NK-92 (cell line): Measurements from ENCODE around the gene RAB31.

Experiments used
- DNase-seq: peaks from one replicate; lab custom pipeline; 2025; ENCODE audit not compliant: unreplicated experiment; lab: John Stamatoyannopoulos, UW

The RAB31 gene

DNA sequence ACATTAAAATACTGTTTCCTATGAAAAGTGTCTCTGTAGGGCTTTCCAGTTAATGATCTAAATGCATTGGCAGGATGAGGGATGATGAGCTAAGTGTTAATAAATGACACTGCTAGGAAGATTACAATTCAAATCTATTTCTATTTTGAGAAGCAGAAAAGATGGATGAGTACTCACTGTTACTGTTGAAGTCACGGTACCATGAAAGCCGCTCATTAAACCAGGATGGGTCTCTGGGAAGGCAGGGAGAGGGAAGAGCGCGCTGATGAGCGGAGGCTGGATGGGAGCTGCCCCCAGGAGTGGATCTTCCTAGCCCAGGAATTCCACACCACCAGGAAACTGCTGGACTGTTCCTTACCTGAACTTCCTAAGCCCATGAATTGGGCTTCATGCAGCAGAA is 150.5 kb downstream of the RAB31 start:
- DNase-seq = no peak

- no peak for DNase-seq
These were observed 151.1 kb downstream of the RAB31 start for GRCh38 chr18:9859232-9859631.

GRCh38 chr18:9860682-9861081 is 152.6 kb downstream of the RAB31 start:
- no peak for DNase-seq

- no peak for DNase-seq
These were observed 153.1 kb downstream of the RAB31 start for GRCh38 chr18:9861157-9861556.

GRCh38 chr18:9861933-9862332 is 153.8 kb downstream of the RAB31 start:
- no peak for DNase-seq

DNA sequence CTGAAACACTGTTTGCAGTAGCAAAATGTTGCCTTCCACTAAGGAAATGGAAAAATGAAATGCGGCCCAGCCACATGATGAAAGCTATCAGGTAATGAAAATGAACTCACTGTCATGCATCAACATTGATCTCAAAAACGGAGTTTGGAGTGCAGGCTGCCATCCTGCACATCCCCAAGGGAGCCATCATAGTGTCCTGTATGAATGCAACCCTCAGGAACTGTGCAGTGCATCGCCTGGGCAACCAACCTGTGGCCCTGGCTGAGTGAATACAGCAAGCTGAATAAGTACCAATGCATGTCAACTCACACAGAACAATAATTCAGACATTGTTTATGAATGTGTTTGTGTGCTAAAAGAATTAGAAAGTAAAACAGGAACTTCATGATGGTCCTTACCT is 154.6 kb downstream of the RAB31 start:
- no peak for DNase-seq

DNA sequence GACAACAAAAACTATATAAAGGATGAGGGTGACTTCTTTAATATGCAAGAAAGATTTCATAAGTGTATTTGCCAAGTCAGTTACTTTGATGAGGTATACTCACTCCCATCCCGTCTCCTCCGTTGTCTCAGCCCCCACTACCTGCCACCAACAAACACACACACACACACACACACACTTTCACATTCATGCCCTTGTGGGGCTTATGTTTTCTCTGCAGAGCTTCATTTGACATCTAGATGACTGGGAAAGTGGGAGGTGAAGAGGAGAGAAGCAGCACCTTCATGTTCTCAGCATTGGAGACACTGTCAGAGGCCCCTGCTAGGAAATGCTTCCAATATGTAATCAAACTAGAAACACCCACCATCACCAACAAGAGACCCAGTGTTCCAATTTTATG is 155.2 kb downstream of the RAB31 start:
- DNase-seq = no peak

GRCh38 chr18:9865764-9866490 is 157.8 kb downstream of the RAB31 start:
- no peak for DNase-seq

DNA sequence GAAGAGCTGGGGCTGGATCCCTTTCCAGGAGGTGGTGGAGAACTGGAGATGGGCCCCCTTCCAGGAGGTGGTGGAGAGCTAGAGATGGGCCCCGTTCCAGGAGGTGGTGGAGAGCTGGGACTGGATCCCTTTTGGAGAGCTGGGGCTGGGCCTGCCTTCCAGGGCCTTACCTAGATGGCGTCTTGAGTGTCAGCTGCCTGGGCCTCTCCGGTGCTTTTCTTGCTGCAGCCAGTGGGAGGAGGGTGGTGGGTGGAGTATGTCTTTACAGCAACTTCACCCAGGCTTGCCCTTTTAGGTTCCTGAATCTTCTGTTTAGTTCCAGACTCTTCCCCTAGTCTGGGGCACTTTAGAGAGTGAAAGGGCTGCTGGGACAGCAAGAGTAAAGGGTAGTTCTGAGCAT is 158.5 kb downstream of the RAB31 start:
- no peak for DNase-seq

DNA sequence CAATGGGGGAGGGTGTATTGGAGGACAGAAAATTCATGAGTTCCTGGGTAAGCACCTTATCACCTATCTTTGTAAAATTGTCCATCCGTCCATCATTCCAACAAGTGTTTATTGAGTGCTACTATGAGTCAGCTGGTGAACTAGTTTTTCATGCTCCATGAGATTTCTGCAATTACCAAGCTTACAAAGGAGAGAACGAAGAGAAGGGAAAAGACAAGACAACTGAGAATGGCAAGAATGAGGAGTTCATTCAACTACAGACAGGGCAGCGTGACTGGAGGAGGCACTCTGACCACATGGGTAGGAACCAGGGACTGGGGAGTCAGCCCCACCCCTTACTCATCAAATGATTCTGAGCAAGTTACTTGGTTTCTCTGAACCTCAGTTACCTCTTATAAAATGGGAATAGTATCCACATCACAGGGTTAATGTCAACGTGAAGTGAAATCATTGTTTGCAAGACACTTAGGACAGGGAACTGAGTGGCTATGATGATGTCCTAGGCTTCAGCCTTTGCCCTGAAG is 159.0 kb downstream of the RAB31 start:
- no peak for DNase-seq

GRCh38 chr18:9868857-9869714 is 161.0 kb downstream of the RAB31 start:
- DNase-seq = no peak

GRCh38 chr18:9869715-9870430 is 161.8 kb downstream of the RAB31 start:
- DNase-seq = no peak

DNA sequence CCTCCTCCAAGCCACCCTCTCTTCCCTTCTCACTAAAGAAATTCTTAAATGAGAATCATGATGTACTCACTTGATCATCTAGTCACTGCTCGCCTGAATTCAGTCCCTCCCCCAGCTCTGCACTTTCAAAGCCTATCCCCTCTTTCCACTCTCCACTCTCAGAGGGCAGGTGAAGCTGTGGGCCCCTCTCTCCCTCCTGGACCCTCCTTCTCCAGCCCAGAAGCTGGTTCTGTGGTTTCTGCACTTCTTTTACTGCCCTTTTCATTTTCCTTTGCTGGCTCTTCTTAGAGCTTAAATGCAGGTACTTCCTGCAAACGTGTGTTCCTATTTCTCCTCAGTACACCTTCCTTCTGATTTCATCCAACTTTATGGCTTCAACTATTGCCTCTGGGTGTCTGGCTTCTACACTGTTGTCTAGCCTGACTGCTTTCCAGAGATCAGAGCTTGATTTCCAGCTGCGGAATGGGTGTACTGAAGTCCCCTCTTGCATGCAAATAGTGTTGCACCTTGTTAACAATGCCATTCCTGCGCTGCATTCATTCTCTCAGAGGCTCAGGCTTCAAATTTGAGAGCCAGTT is 162.4 kb downstream of the RAB31 start:
- DNase-seq = no peak

DNA sequence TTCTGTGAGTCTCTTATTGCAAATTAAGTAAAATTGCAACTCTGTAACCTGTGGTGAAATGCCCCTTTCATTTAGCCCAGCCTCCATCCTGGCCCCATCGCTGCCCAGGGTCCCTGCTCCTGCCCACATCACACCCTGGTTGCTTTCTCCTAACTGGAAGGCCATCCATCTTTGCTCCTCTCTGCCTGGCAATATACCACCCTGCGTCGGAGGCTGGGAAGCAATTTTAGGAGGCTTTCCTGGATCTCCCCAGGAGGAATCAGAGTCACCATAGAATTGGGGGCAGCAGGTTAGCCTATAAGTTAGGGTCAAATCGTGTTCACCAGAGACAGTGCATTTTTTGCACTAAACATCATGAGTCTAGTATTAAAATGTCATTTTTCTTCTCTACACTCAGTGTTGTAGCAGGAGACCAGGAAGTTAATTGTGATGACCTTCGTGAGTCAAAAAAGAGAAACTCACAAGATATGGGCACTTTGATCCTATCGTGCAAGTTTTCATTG is 163.2 kb downstream of the RAB31 start:
- DNase-seq = no peak

DNA sequence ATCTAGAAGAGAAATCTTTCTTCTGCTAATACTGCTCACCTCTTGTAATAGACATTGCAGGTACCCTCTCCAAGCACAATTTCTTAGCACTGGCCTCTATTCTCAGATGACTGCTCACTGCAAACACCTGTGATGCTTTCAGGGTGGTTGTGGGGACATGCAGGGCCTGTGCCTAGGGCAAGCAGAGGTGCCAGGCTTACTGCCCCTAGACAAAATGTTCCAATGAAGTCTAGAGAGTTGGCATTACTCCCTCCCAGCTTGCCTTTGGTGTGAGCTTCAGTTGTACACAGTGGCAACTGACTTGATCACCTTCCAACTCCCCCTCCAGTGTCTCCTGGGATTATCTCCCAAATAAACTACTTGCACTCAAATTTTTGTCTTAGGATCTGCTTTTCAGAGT is 164.7 kb downstream of the RAB31 start:
- no peak for DNase-seq

GRCh38 chr18:9874728-9875127 is 166.6 kb downstream of the RAB31 start:
- no peak for DNase-seq

- DNase-seq = no peak
These were observed 168.2 kb downstream of the RAB31 start for GRCh38 chr18:9876212-9876866.

DNA sequence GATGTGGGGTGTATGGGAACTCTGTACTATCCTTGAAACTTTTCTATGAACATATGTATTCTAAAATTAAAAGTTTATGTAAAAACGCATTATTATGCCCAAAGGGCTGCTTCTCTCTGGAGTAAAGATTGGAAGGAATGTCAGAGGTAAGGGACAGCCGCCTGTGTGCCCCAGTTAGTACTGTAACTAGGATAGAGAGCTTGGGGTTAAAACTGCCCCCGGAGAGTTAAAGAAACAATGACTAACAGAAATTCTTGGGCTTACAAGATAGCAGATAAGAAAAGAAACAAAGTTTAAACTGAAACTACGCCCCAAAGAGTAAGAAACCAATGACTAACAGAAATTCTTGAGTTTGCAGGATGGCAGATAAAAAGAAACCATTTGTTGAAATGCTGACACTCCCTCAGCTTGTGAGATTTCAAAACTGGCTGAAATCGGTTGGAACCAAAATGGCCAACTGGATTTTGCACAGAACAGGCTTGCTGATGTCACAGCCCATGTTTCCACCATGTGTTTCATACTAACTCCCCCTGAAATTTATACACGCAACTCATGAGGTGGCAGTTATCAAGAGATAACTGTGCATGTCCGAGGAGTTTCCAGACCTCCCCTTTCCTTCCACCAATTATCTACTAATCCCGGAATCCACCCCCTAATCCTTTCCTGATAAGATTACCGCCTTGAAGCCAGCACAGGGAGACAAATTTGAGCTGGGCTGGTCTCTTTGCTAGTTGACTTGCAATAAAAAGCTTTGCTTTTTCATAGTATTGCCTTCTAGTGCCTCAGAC is 169.0 kb downstream of the RAB31 start:
- DNase-seq = no peak

DNA sequence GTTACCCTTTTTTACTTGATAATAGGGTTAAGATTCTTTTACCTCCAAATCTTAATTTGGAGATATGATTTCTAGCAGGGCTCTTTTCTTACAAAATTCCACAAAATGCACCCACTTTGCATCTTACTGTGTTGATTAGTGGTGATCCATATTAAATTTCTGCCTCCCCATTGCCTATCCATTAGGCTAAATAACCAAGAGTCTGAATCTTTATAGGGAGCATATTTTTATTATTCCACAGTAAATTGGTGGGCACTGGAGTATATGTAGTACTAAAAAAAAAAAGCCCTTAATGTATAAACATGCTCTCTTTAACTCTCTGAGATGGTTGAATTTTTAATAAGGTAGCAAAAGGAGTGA is 169.5 kb downstream of the RAB31 start:
- DNase-seq = no peak

DNA sequence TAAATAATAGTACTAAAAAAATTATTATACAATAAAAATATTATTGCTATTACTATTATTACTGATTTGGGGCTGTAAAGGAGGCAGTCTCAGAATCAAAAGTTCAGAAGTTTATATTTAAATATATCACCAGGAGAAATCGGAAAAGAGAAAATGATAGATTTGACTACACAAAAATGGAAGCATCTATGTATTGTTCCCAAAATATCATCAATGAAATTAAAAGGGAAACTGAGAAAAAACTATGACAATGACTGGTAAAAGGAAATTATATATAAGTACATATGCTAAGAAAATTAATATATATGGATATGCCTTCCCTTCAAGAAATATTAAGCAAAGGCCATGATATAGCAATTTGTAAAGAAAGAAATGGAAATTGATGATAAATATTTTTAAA is 170.0 kb downstream of the RAB31 start:
- no peak for DNase-seq
